Measurements from ENCODE around the gene OLR1.
"Not testable (repeated sequence)": the region's sequence is repeated elsewhere in the genome, so short reads cannot be mapped to it uniquely, and the experiment has no call there.

OLR1 gene

DNA sequence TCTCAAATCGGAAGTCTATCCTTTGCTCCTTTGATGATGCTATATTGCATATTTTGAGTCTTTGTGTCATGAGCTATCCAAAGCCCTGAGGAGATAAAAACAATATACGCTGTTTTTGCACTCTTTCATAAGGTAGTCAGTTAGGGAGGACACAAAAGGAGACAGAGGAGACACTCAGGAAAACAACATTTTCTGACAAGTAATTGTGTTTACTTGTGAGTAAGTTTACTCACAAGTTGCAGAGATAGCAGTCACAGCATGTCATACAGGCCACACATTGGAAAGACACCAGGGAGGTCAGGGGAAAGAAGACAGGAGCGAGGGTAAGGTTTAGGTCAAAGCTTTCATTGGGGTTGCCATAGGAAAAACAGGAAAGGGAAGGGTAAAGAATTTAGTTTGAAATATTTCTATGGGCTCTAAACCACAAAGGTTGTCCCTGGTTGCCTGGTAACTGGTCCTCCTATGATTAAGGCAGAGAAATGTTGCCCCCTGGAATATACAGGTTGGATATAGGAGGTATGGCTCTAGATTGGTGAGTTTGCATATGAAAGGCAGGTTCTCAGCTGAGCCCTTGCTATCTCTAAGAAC lies 33.4 kb upstream of the OLR1 start:
- no peaks in the 10 kb centered on the region for H3K9me3 ChIP-seq (ENCODE audit: insufficient read depth, low read depth, low read length)
- H3K36me3 ChIP-seq (ENCODE audit: insufficient read depth, low read length), result no peaks in the 10 kb centered on the region
- no peak overlapping the region for H3K4me2 ChIP-seq (ENCODE audit: low read depth, low read length, poor library complexity, severe bottlenecking)
- H3K9me2 ChIP-seq (replicated peaks; ENCODE audit: low read depth, low read length), result no peaks in the 10 kb centered on the region
- TF ChIP-seq EZH2phosphoT487 (IDR thresholded peaks at IDR 0.05; ENCODE audit: borderline replicate concordance), result no peak
- TF ChIP-seq, protein P1, sequence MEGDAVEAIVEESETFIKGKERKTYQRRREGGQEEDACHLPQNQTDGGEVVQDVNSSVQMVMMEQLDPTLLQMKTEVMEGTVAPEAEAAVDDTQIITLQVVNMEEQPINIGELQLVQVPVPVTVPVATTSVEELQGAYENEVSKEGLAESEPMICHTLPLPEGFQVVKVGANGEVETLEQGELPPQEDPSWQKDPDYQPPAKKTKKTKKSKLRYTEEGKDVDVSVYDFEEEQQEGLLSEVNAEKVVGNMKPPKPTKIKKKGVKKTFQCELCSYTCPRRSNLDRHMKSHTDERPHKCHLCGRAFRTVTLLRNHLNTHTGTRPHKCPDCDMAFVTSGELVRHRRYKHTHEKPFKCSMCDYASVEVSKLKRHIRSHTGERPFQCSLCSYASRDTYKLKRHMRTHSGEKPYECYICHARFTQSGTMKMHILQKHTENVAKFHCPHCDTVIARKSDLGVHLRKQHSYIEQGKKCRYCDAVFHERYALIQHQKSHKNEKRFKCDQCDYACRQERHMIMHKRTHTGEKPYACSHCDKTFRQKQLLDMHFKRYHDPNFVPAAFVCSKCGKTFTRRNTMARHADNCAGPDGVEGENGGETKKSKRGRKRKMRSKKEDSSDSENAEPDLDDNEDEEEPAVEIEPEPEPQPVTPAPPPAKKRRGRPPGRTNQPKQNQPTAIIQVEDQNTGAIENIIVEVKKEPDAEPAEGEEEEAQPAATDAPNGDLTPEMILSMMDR (conservative IDR thresholded peaks at IDR 0.05; ENCODE audit: low read length), result no peak
- no peak overlapping the region for H3K4me3 ChIP-seq (ENCODE audit: low read length, poor library complexity, severe bottlenecking)
- H3F3A ChIP-seq (ENCODE audit: low read depth), result no peaks in the 10 kb centered on the region
- H3K9ac ChIP-seq (ENCODE audit: low read depth, low read length, poor library complexity, severe bottlenecking), result no peak overlapping the region
- no peaks in the 10 kb centered on the region for H3K27me3 ChIP-seq (ENCODE audit: insufficient read depth, low read length, poor library complexity, severe bottlenecking)
- no peak overlapping the region for H2AFZ ChIP-seq (ENCODE audit: low read length)
- no peaks in the 10 kb centered on the region for H3K4me1 ChIP-seq (ENCODE audit: insufficient read depth, low read length, poor library complexity, severe bottlenecking)
- H3K79me2 ChIP-seq (ENCODE audit: insufficient read depth, low read length), result no peaks in the 10 kb centered on the region
- no peaks in the 10 kb centered on the region for H4K20me1 ChIP-seq (ENCODE audit: insufficient read depth, low read length, poor library complexity, severe bottlenecking)

DNA sequence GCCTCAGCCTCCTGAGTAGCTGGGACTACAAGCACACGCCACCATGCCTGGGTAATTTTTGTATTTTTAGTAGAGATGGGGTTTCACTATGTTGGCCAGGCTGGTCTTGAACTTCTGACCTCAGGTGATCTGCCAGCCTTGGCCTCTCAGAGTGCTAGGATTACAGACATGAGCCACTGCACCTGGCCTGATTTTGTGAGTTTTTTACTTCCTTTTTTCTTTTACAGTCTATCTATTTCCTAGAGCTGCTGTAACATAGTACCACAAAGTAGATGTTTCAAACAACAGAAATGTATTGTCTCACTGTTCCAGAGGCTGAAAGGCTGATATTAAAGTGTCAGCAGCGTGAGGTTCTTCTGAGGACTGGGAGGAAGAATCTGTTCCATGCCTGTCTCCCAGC lies 32.6 kb upstream of the OLR1 start:
- H3K36me3 ChIP-seq (ENCODE audit: insufficient read depth, low read length); H3K9ac ChIP-seq (ENCODE audit: low read depth, low read length, poor library complexity, severe bottlenecking); H3F3A ChIP-seq (ENCODE audit: low read depth); H3K27me3 ChIP-seq (ENCODE audit: insufficient read depth, low read length, poor library complexity, severe bottlenecking); H2AFZ ChIP-seq (ENCODE audit: low read length); H3K4me2 ChIP-seq (ENCODE audit: low read depth, low read length, poor library complexity, severe bottlenecking); H3K79me2 ChIP-seq (ENCODE audit: insufficient read depth, low read length); H3K4me1 ChIP-seq (ENCODE audit: insufficient read depth, low read length, poor library complexity, severe bottlenecking); H3K4me3 ChIP-seq (ENCODE audit: low read length, poor library complexity, severe bottlenecking); H4K20me1 ChIP-seq (ENCODE audit: insufficient read depth, low read length, poor library complexity, severe bottlenecking); H3K9me2 ChIP-seq (replicated peaks; ENCODE audit: low read depth, low read length); H3K9me3 ChIP-seq (ENCODE audit: insufficient read depth, low read depth, low read length): not testable (repeated sequence)

DNA sequence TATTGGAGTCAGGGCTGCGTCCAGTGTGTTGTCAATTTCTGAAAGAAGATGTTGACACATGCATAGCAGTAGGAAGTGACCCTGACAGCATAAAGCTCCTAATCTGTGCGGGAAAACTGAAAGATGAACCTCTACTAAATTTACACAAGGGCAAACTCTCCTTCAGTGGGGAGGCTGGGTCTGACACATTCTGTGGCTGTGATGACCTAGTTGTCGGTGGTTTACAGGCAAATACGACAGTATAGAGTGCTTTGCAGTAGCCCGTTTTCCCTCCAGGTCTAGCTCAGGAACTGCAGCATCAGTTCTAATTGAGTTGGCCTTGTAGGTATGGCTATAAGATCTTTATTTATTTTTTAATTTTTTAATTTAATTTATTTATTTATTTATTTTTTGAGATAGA lies 25.9 kb upstream of the OLR1 start:
- Histone ChIP-seq H4K20me1 (ENCODE audit: insufficient read depth, low read length, poor library complexity, severe bottlenecking) (no peaks in the 10 kb centered on the region), H3K9ac (ENCODE audit: low read depth, low read length, poor library complexity, severe bottlenecking) (no peak overlapping the region), H3K4me1 (ENCODE audit: insufficient read depth, low read length, poor library complexity, severe bottlenecking) (no peaks in the 10 kb centered on the region), H3K27me3 (ENCODE audit: insufficient read depth, low read length, poor library complexity, severe bottlenecking) (no peaks in the 10 kb centered on the region), H3K4me3 (ENCODE audit: low read length, poor library complexity, severe bottlenecking) (no peak overlapping the region), H3K9me2 (replicated peaks; ENCODE audit: low read depth, low read length) (no peaks in the 10 kb centered on the region), H3K9me3 (ENCODE audit: insufficient read depth, low read depth, low read length) (no peaks in the 10 kb centered on the region), H3K79me2 (ENCODE audit: insufficient read depth, low read length) (no peaks in the 10 kb centered on the region), H3K4me2 (ENCODE audit: low read depth, low read length, poor library complexity, severe bottlenecking) (no peak overlapping the region), H3F3A (ENCODE audit: low read depth) (no peaks in the 10 kb centered on the region), H2AFZ (ENCODE audit: low read length) (no peak overlapping the region), H3K36me3 (ENCODE audit: insufficient read depth, low read length) (no peaks in the 10 kb centered on the region)
- TF ChIP-seq, protein P1 (conservative IDR thresholded peaks at IDR 0.05; ENCODE audit: low read length), result no peak
- TF ChIP-seq EZH2phosphoT487 (IDR thresholded peaks at IDR 0.05; ENCODE audit: borderline replicate concordance), result no peak

DNA sequence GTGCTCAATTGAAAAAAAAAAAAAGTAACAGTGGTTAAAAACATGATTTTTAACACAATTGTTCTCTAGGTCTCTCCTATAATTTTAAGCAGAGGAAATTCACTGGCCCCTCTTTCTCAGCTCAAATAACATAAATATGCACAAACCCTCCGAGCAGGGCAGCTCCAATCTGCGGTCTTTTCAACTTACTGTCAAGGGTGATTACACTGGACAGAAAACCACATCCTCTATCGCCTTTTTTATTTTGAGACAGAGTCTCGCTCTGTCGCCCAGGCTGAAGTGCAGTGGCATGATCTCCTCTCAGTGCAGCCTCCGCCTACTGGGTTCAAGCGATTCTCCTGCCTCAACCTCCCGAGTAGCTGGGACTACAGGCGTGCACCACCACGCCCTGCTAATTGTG lies 24.3 kb upstream of the OLR1 start:
- Histone ChIP-seq H2AFZ (ENCODE audit: low read length) (no peak overlapping the region), H3K4me1 (ENCODE audit: insufficient read depth, low read length, poor library complexity, severe bottlenecking) (no peaks in the 10 kb centered on the region), H4K20me1 (ENCODE audit: insufficient read depth, low read length, poor library complexity, severe bottlenecking) (no peaks in the 10 kb centered on the region), H3K9ac (ENCODE audit: low read depth, low read length, poor library complexity, severe bottlenecking) (no peak overlapping the region), H3K4me3 (ENCODE audit: low read length, poor library complexity, severe bottlenecking) (no peak overlapping the region), H3K9me2 (replicated peaks; ENCODE audit: low read depth, low read length) (no peaks in the 10 kb centered on the region), H3K9me3 (ENCODE audit: insufficient read depth, low read depth, low read length) (no peaks in the 10 kb centered on the region), H3K36me3 (ENCODE audit: insufficient read depth, low read length) (no peaks in the 10 kb centered on the region), H3K79me2 (ENCODE audit: insufficient read depth, low read length) (no peaks in the 10 kb centered on the region), H3F3A (ENCODE audit: low read depth) (no peaks in the 10 kb centered on the region), H3K27me3 (ENCODE audit: insufficient read depth, low read length, poor library complexity, severe bottlenecking) (no peaks in the 10 kb centered on the region), H3K4me2 (ENCODE audit: low read depth, low read length, poor library complexity, severe bottlenecking) (no peak overlapping the region)
- TF ChIP-seq, protein P1 (conservative IDR thresholded peaks at IDR 0.05; ENCODE audit: low read length), result no peak
- no peak for TF ChIP-seq EZH2phosphoT487 (IDR thresholded peaks at IDR 0.05; ENCODE audit: borderline replicate concordance)

All from Loucy (cell line).